ENCODE data around the gene CAPN14. TPM values are rescaled to one million over a fixed set of nuclear protein-coding genes. Genes with fewer than 3 reads are reported as not detected.

The CAPN14 gene
- total and polyA plus RNA-seq, 10 donors = 0.26 to 2.7 (median 0.92) TPM

- 21 to 33% (median 25%) methylated on average over 10 of the region's 10 CpGs for WGBS, 5 donors
- intact Hi-C loops (cut with DNase I; ENCODE audit: low total_unique reads) = no loop called here
- DNase-seq = no peak
- no peaks in the 10 kb centered on the region for H3K36me3 ChIP-seq
- peaks cover 0 to 73% (median 22%) of the 10 kb centered on the region in 7 donors for H3K27me3 ChIP-seq (replicated peaks in 1 of 7)
- no peak overlapping the region for H3K27ac ChIP-seq
- peaks cover 10 to 37% (median 26%) of the 10 kb centered on the region in 6 donors for H3K4me1 ChIP-seq
- H3K4me3 ChIP-seq = peak overlapping the region in 6 of 8 donors; percentile 39 to 85 (median 60)
- no peaks in the 10 kb centered on the region for H3K9me3 ChIP-seq
- TF ChIP-seq POLR2AphosphoS5 (IDR thresholded peaks at IDR 0.05) = no peak
- no peak for TF ChIP-seq CTCF (IDR thresholded peaks at IDR 0.05 in 8 of 11, conservative IDR thresholded peaks at IDR 0.05 in 3 of 11)
- no peak for TF ChIP-seq POLR2A (IDR thresholded peaks at IDR 0.05)
Measured at GRCh38 chr2:31136732-31137131, 80.6 kb downstream of the CAPN14 start.

GRCh38 chr2:31136000-31136399, 81.3 kb downstream of the CAPN14 start:
- no peak for TF ChIP-seq POLR2A (IDR thresholded peaks at IDR 0.05)
- no peak for TF ChIP-seq CTCF (IDR thresholded peaks at IDR 0.05 in 8 of 11, conservative IDR thresholded peaks at IDR 0.05 in 3 of 11)
- Histone ChIP-seq H3K4me3 (no peak overlapping the region), H3K36me3 (no peaks in the 10 kb centered on the region), H3K4me1 (peaks cover 10 to 37% (median 26%) of the 10 kb centered on the region in 6 donors), H3K9me3 (no peaks in the 10 kb centered on the region), H3K27me3 (replicated peaks in 1 of 7) (peaks cover 0 to 75% (median 22%) of the 10 kb centered on the region in 7 donors), H3K27ac (no peak overlapping the region)
- intact Hi-C loops (cut with DNase I; ENCODE audit: low total_unique reads) = no loop called here
- 73 to 89% (median 85%) methylated on average over 3 of the region's 3 CpGs for WGBS, 5 donors
- no peak for DNase-seq

- intact Hi-C loops (cut with DNase I; ENCODE audit: low total_unique reads) = no loop called here
- TF ChIP-seq POLR2A (IDR thresholded peaks at IDR 0.05) (no peak), CTCF (IDR thresholded peaks at IDR 0.05 in 8 of 11, conservative IDR thresholded peaks at IDR 0.05 in 3 of 11) (no peak), POLR2AphosphoS5 (IDR thresholded peaks at IDR 0.05) (no peak)
- Histone ChIP-seq H3K4me3 (no peak overlapping the region), H3K36me3 (no peaks in the 10 kb centered on the region), H3K9me3 (no peaks in the 10 kb centered on the region), H3K27ac (no peak overlapping the region), H3K27me3 (replicated peaks in 1 of 7) (peaks cover 0 to 67% (median 22%) of the 10 kb centered on the region in 7 donors), H3K4me1 (peaks cover 10 to 37% (median 30%) of the 10 kb centered on the region in 6 donors)
- WGBS, 5 donors = 83 to 93% (median 87%) methylated on average over 5 of the region's 5 CpGs
- no peak for DNase-seq
Measured at GRCh38 chr2:31134480-31134879, 82.8 kb downstream of the CAPN14 start.

GRCh38 chr2:31132786-31133185, 84.5 kb downstream of the CAPN14 start:
- TF ChIP-seq POLR2AphosphoS5 (IDR thresholded peaks at IDR 0.05) (no peak), CTCF (IDR thresholded peaks at IDR 0.05 in 8 of 11, conservative IDR thresholded peaks at IDR 0.05 in 3 of 11) (no peak), POLR2A (IDR thresholded peaks at IDR 0.05) (no peak)
- Histone ChIP-seq H3K4me3 (no peak overlapping the region), H3K27me3 (replicated peaks in 1 of 7) (peaks cover 0 to 59% (median 17%) of the 10 kb centered on the region in 7 donors), H3K4me1 (peaks cover 9 to 24% (median 17%) of the 10 kb centered on the region in 6 donors), H3K36me3 (no peaks in the 10 kb centered on the region), H3K27ac (no peak overlapping the region), H3K9me3 (no peaks in the 10 kb centered on the region)
- 88 to 95% (median 91%) methylated on average over 5 of the region's 5 CpGs for WGBS, 5 donors
- no peak for DNase-seq
- intact Hi-C loops (cut with DNase I; ENCODE audit: low total_unique reads) = no loop called here
